A549 treated with ZK216348 at 1 μM for 4 hours (cell line): Measurements from ENCODE around the gene GAS7. TPM values are rescaled to one million over a fixed set of nuclear protein-coding genes. Genes with fewer than 3 reads are reported as not detected.

ENCODE experiments used
- total RNA-seq: library from RNA; stranded (reverse); fragments of 200-300 nt; extraction: Qiagen RNA extraction; gene quantifications from 5 replicates; pipeline ENCODE4 v1.2.3, GENCODE V29; 2022; ENCODE audit warnings: low read depth

Gene GAS7
- total RNA-seq = 0.23 to 0.79 TPM (median 0.30 TPM) in 5 replicates

DNA sequence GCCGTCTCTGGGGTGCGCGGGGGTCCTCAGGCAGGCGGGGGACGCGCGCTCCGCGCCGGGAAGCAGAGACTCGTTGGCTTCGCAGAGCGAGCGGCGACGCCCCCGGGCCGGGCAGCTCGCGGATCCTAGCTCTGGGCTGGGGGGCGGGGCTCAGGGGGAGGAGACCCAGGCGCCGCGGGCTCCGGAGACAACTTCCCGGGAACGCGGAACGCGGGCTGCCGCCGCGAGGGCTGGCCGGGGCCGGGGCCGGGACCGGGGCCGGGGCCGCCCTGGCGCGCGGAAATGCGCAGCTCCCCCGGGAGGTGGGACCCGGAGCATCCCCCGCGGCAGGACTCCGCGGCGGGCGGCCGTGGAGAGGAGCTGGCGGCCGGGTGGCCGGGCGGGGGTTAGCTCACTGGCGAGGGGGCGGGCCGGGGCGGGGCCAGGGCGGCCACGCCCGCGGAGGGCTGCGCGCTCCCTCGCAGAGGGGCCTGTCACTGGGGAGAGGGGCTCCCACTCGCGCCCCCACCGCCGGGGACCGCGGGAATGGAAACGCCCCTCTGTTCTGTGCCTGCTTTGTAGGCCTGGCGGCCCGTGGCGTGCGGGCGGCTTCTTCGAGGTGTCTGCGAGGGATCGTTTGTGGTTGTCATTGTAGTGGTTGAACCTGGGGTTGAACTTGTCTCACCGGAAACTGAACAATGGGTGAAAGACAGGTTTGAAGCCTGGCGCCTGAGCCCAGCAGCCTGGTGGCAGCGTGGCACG is at the start of gene GAS7:
Gene GAS7, minus strand, starts transcription at position 98 of the 741 bp plus-strand sequence.

DNA sequence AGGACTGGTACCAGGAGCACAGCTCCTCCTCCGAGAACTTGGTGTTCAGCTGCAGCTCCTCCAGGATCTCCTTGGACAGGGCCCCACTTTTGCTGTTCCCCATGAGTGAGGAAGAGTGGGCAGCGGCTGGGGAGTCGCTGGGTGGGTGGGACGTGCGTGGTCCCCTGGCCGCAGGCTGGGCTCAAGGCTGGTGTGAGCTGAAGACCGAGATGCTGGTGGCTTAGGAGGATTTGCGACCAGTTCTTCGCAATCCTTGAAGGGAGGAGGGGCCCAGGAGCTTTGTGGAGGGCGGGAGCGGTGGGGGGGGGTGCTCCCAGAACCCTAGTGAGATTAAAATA is 293.4 kb downstream of the GAS7 start, which contains the start of gene RCVRN:
Gene RCVRN, minus strand, starts transcription at position 194 of the 338 bp plus-strand sequence. Its CDS starts 91 bp downstream, at position 103.

Other genes starting within 250 kb of the GAS7 start
- gene MYH13, start 174.4 kb upstream of the GAS7 start, total RNA-seq = not detected in 5 replicates
- not detected in 5 replicates for gene MYH8, start 223.3 kb upstream of the GAS7 start, total RNA-seq